Endodermal cell (in vitro differentiated cells): ENCODE measurements around the gene ACAN. TPM values are rescaled to one million over a fixed set of nuclear protein-coding genes. Genes with fewer than 3 reads are reported as not detected.

Source experiments
- DNase-seq: peaks from one replicate; pipeline ENCODE4 v3.0.0-alpha.2; 2017
- H3K27ac ChIP-seq: 2 replicates; pipeline ENCODE4 v1.5.1; 2013; ENCODE audit warnings: mild to moderate bottlenecking, low read depth, low read length, moderate library complexity
- H3K27me3 ChIP-seq: 2 replicates; pipeline ENCODE4 v1.6.1; 2013; ENCODE audit warnings: mild to moderate bottlenecking, low read length, moderate library complexity; ENCODE audit not compliant: insufficient read depth, control insufficient read depth, poor library complexity, severe bottlenecking
- H3K36me3 ChIP-seq: 2 replicates; pipeline ENCODE4 v1.7.0; 2013; ENCODE audit warnings: mild to moderate bottlenecking, low read length, moderate library complexity; ENCODE audit not compliant: control insufficient read depth, insufficient read depth
- H3K4me1 ChIP-seq: one replicate; pipeline ENCODE4 v1.7.0; 2013; ENCODE audit warnings: low read length; ENCODE audit not compliant: control insufficient read depth, insufficient read depth
- H3K4me3 ChIP-seq: 2 replicates; pipeline ENCODE4 v1.5.1; 2013; ENCODE audit warnings: mild to moderate bottlenecking, low read length, moderate library complexity
- H3K9ac ChIP-seq: 2 replicates; pipeline ENCODE4 v1.6.1; 2013; ENCODE audit warnings: mild to moderate bottlenecking, low read length, moderate library complexity; ENCODE audit not compliant: poor library complexity, severe bottlenecking; ENCODE audit errors: extremely low read depth
- H3K9me3 ChIP-seq: 2 replicates; pipeline ENCODE4 v1.6.1; 2013; ENCODE audit warnings: mild to moderate bottlenecking, low read length, moderate library complexity; ENCODE audit not compliant: control insufficient read depth
- H3K27ac Mint-ChIP-seq: 2 replicates; pipeline ENCODE4 v1.8.0; 2020; ENCODE audit warnings: mixed read lengths
- H3K27me3 Mint-ChIP-seq: 2 replicates; pipeline ENCODE4 v1.8.0; 2021; ENCODE audit warnings: mild to moderate bottlenecking, mixed read lengths; ENCODE audit not compliant: insufficient read depth
- H3K36me3 Mint-ChIP-seq: 2 replicates; pipeline ENCODE4 v1.8.0; 2020; ENCODE audit warnings: low read depth, mixed read lengths
- H3K4me1 Mint-ChIP-seq: 2 replicates; pipeline ENCODE4 v1.8.0; 2020; ENCODE audit warnings: mixed read lengths
- H3K4me3 Mint-ChIP-seq: 2 replicates; pipeline ENCODE4 v1.8.0; 2020; ENCODE audit warnings: mild to moderate bottlenecking, moderate library complexity, mixed read lengths
- H3K9me3 Mint-ChIP-seq: 2 replicates; pipeline ENCODE4 v1.8.0; 2020; ENCODE audit warnings: mild to moderate bottlenecking, mixed read lengths
- CTCF ChIP-seq: fragments of 200-600 bp; sonication (generic); conservative IDR thresholded peaks from 2 replicates; pipeline ENCODE4 v1.5.0; 2021; ENCODE audit warnings: antibody characterized with exemption, mild to moderate bottlenecking
- WGBS, 2 experiments: methylation state at CpG; one replicate each; pipeline versions ENCODE4 v1.1.5 to v1.1.7; 2013; ENCODE audit warnings: missing lambda C conversion rate in 2 of 2, mixed read lengths in 1 of 2; ENCODE audit not compliant: insufficient coverage in 1 of 2, insufficient read length in 1 of 2; 5-methylcytosine and 5-hydroxymethylcytosine counted together
- total RNA-seq, 2 donors: library from RNA; stranded (reverse); fragmentation: NEBNext Ultra II Directional in 1 of 2; extraction: Animal tissue kit (Norgen Biotek cat#: 25700) in 1 of 2; gene quantifications; 2 replicates in 1 of 2; 3 replicates in 1 of 2; pipeline ENCODE4 v1.2.1, GENCODE V29; 2021

Gene ACAN
- total RNA-seq, 2 donors from 2014 or later = 0.38 to 0.75 TPM

GRCh38 chr15:88852476-88852875 is 49.2 kb downstream of the ACAN start:
- Histone ChIP-seq H3K9me3 (peaks cover 16% of the 10 kb centered on the region), H3K4me1 (no peaks in the 10 kb centered on the region), H3K9ac (no peak overlapping the region), H3K4me3 (no peak overlapping the region), H3K27ac (no peak overlapping the region), H3K36me3 (no peaks in the 10 kb centered on the region), H3K27me3 (peaks cover 6% of the 10 kb centered on the region)
- Mint-ChIP-seq H3K9me3 (peaks cover 17% of the 10 kb centered on the region), H3K27ac (no peak overlapping the region), H3K27me3 (peaks cover 18% of the 10 kb centered on the region), H3K36me3 (no peaks in the 10 kb centered on the region), H3K4me3 (no peak overlapping the region), H3K4me1 (no peaks in the 10 kb centered on the region)
- TF ChIP-seq CTCF = no peak
- no peak for DNase-seq

GRCh38 chr15:88858934-88859333 is 55.7 kb downstream of the ACAN start:
- H3K9me3 ChIP-seq = peaks cover 13% of the 10 kb centered on the region
- WGBS, 2 experiments = 90 to 96% methylated on average over 11 of the region's 11 CpGs
- H3K36me3 ChIP-seq = no peaks in the 10 kb centered on the region
- H3K4me1 Mint-ChIP-seq = no peaks in the 10 kb centered on the region
- H3K36me3 Mint-ChIP-seq = no peaks in the 10 kb centered on the region
- H3K27ac ChIP-seq = no peak overlapping the region
- H3K27me3 ChIP-seq = no peaks in the 10 kb centered on the region
- H3K27me3 Mint-ChIP-seq = peaks cover 13% of the 10 kb centered on the region
- DNase-seq = no peak
- peaks cover 13% of the 10 kb centered on the region for H3K9me3 Mint-ChIP-seq
- H3K27ac Mint-ChIP-seq = no peak overlapping the region
- no peak for TF ChIP-seq CTCF
- no peak overlapping the region for H3K4me3 ChIP-seq
- H3K9ac ChIP-seq = no peak overlapping the region
- no peak overlapping the region for H3K4me3 Mint-ChIP-seq
- H3K4me1 ChIP-seq = no peaks in the 10 kb centered on the region

GRCh38 chr15:88859550-88859949 is 56.3 kb downstream of the ACAN start:
- Histone ChIP-seq H3K9ac (no peak overlapping the region), H3K9me3 (peaks cover 7% of the 10 kb centered on the region), H3K36me3 (no peaks in the 10 kb centered on the region), H3K27me3 (no peaks in the 10 kb centered on the region), H3K27ac (no peak overlapping the region), H3K4me3 (no peak overlapping the region), H3K4me1 (no peaks in the 10 kb centered on the region)
- Mint-ChIP-seq H3K4me3 (no peak overlapping the region), H3K9me3 (peaks cover 8% of the 10 kb centered on the region), H3K4me1 (no peaks in the 10 kb centered on the region), H3K27ac (no peak overlapping the region), H3K27me3 (peaks cover 13% of the 10 kb centered on the region), H3K36me3 (no peaks in the 10 kb centered on the region)
- DNase-seq = no peak
- 87 to 89% methylated on average over 7 of the region's 7 CpGs for WGBS, 2 experiments
- no peak for TF ChIP-seq CTCF
